Smooth muscle cell (in vitro differentiated cells): ENCODE results near the gene GAREM1. TPM values are rescaled to one million over a fixed set of nuclear protein-coding genes. Genes with fewer than 3 reads are reported as not detected.

Experiments used
- DNase-seq: peaks from one replicate; lab custom pipeline; 2025; ENCODE audit not compliant: unreplicated experiment; lab: John Stamatoyannopoulos, UW
- H2AFZ ChIP-seq: fragments of 200-600 bp; sonication (generic); 2 replicates; pipeline ENCODE4 v1.6.0; 2016; ENCODE audit warnings: antibody characterized with exemption, low read depth, mild to moderate bottlenecking
- H3F3A ChIP-seq: fragments of 200-600 bp; sonication (generic); 2 replicates; pipeline ENCODE4 v1.6.0; 2017; ENCODE audit warnings: antibody characterized with exemption, low read depth
- H3K27ac ChIP-seq: fragments of 200-600 bp; sonication (generic); 2 replicates; pipeline ENCODE4 v1.5.1; 2016; ENCODE audit warnings: low read depth, mild to moderate bottlenecking
- H3K27me3 ChIP-seq: fragments of 200-600 bp; sonication (generic); 2 replicates; pipeline ENCODE4 v1.6.1; 2016; ENCODE audit warnings: low read depth, mild to moderate bottlenecking
- H3K36me3 ChIP-seq: fragments of 200-600 bp; sonication (generic); 2 replicates; pipeline ENCODE4 v1.5.1; 2016; ENCODE audit warnings: low read depth
- H3K4me1 ChIP-seq: fragments of 200-600 bp; sonication (generic); 2 replicates; pipeline ENCODE4 v1.5.1; 2016; ENCODE audit warnings: low read depth
- H3K4me2 ChIP-seq: fragments of 200-600 bp; sonication (generic); 2 replicates; pipeline ENCODE4 v1.6.0; 2016; ENCODE audit warnings: mild to moderate bottlenecking
- H3K4me3 ChIP-seq: fragments of 200-600 bp; sonication (generic); 2 replicates; pipeline ENCODE4 v1.5.1; 2016; ENCODE audit warnings: mild to moderate bottlenecking
- H3K79me2 ChIP-seq: fragments of 200-600 bp; sonication (generic); 2 replicates; pipeline ENCODE4 v1.6.0; 2016; ENCODE audit warnings: low read depth, mild to moderate bottlenecking
- H3K9ac ChIP-seq: fragments of 200-600 bp; sonication (generic); 2 replicates; pipeline ENCODE4 v1.6.0; 2016; ENCODE audit warnings: low read depth
- H3K9me3 ChIP-seq: fragments of 200-600 bp; sonication (generic); replicated peaks from 2 replicates; pipeline ENCODE4 v1.5.1; 2016; ENCODE audit warnings: low read depth
- H4K20me1 ChIP-seq: fragments of 200-600 bp; sonication (generic); 2 replicates; pipeline ENCODE4 v1.6.0; 2016; ENCODE audit warnings: low read depth
- WGBS: methylation state at CpG from one replicate; pipeline ENCODE4 v1.1.7; 2016; ENCODE audit warnings: low lambda C conversion rate; 5-methylcytosine and 5-hydroxymethylcytosine counted together
- polyA plus RNA-seq: library from polyadenylated mRNA; unstranded; fragments of >200 nt; fragmentation: Nextera tagmentation; extraction: Ambion mirVana; gene quantifications from 2 replicates; pipeline ENCODE4 v1.2.1, GENCODE V29; 2016
- total RNA-seq: library from RNA; depleted of rRNA; stranded (reverse); fragments of >200 nt; gene quantifications from 2 replicates; pipeline ENCODE4 v1.2.3, GENCODE V29; 2014
- TF ChIP-seq, protein P1 (sequence below): fragments of 200-600 bp; sonication (generic); IDR thresholded peaks from 2 replicates; pipeline ENCODE4 v1.5.1; 2017; ENCODE audit warnings: borderline replicate concordance, mild to moderate bottlenecking, antibody characterized with exemption; ENCODE audit not compliant: insufficient read depth, poor library complexity, severe bottlenecking

The GAREM1 gene
- total and polyA plus RNA-seq, 2 experiments from 2014 or later = 0.33 to 13.4 TPM

DNA sequence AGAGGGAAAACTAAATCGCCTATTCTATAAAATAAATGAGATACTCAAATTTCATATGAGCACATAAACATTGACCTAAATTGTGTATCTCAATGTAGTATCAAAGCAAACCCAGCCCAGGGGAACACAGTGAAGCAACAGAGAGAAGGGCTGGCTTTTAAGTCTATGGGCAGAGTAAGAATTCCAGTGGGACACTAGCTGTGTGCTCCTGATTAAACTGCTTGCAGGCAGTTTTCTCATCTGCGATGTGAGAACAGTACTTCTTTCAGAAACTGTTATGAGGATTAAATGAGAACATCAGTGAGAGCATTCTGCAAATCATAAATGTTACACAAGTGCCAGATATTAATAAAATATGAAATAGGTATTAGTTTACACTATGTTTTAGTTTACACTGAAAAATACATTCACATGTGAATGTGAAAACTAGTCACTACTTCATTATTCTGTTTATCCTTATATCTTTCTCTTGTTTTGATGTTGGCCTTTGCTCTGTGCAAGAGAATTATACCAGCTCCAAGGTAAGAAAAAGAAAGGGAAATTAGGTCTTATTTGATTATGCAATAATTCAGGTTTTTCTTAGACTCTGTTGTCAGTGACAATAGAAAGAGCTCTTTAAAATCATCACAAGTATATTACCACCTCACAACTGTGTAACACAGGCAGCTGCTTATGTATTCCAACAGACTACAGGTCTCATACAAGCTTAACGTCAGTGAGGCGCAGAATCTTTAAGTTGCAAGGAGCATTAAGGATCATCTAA lies 47.5 kb downstream of the GAREM1 start:
- no peaks in the 10 kb centered on the region for H4K20me1 ChIP-seq
- no peak overlapping the region for H3K4me2 ChIP-seq
- H2AFZ ChIP-seq = no peak overlapping the region
- H3K27ac ChIP-seq = no peak overlapping the region
- H3K4me3 ChIP-seq = no peak overlapping the region
- no peaks in the 10 kb centered on the region for H3K79me2 ChIP-seq
- 93% methylated on average over 4 of the region's 4 CpGs for WGBS
- no peaks in the 10 kb centered on the region for H3K36me3 ChIP-seq
- no peaks in the 10 kb centered on the region for H3F3A ChIP-seq
- H3K27me3 ChIP-seq = no peaks in the 10 kb centered on the region
- H3K4me1 ChIP-seq = peaks cover 7% of the 10 kb centered on the region
- DNase-seq = no peak
- H3K9me3 ChIP-seq = no peaks in the 10 kb centered on the region
- TF ChIP-seq, protein P1, sequence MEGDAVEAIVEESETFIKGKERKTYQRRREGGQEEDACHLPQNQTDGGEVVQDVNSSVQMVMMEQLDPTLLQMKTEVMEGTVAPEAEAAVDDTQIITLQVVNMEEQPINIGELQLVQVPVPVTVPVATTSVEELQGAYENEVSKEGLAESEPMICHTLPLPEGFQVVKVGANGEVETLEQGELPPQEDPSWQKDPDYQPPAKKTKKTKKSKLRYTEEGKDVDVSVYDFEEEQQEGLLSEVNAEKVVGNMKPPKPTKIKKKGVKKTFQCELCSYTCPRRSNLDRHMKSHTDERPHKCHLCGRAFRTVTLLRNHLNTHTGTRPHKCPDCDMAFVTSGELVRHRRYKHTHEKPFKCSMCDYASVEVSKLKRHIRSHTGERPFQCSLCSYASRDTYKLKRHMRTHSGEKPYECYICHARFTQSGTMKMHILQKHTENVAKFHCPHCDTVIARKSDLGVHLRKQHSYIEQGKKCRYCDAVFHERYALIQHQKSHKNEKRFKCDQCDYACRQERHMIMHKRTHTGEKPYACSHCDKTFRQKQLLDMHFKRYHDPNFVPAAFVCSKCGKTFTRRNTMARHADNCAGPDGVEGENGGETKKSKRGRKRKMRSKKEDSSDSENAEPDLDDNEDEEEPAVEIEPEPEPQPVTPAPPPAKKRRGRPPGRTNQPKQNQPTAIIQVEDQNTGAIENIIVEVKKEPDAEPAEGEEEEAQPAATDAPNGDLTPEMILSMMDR = no peak
- no peak overlapping the region for H3K9ac ChIP-seq

DNA sequence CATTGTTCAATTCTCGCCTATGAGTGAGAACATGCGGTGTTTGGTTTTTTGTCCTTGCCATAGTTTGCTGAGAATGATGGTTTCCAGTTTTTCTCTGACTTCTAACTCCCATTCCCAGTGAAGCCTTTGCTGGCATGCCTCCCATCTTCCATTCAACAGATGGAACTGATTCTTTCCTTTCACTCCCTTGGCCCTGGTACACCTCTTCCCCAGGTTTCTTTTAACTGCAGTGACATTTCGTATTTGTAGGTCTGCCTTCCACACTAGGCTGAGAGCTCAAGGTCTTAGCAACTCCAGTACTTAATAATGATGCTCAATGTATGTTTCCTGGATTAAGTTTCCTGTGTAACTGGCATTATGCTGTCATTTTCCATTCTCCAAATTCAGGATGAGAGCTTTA lies 48.5 kb downstream of the GAREM1 start:
- Histone ChIP-seq H3K27me3 (no peaks in the 10 kb centered on the region), H3K9me3 (no peaks in the 10 kb centered on the region), H3K4me2 (no peak overlapping the region), H3K36me3 (no peaks in the 10 kb centered on the region), H2AFZ (no peak overlapping the region), H3F3A (no peaks in the 10 kb centered on the region), H3K4me1 (peaks cover 2% of the 10 kb centered on the region), H3K9ac (no peak overlapping the region), H3K4me3 (no peak overlapping the region), H3K79me2 (no peaks in the 10 kb centered on the region), H4K20me1 (no peaks in the 10 kb centered on the region), H3K27ac (no peak overlapping the region)
- 97% methylated on average over 3 of the region's 3 CpGs for WGBS
- DNase-seq = no peak
- TF ChIP-seq, protein P1 = no peak

DNA sequence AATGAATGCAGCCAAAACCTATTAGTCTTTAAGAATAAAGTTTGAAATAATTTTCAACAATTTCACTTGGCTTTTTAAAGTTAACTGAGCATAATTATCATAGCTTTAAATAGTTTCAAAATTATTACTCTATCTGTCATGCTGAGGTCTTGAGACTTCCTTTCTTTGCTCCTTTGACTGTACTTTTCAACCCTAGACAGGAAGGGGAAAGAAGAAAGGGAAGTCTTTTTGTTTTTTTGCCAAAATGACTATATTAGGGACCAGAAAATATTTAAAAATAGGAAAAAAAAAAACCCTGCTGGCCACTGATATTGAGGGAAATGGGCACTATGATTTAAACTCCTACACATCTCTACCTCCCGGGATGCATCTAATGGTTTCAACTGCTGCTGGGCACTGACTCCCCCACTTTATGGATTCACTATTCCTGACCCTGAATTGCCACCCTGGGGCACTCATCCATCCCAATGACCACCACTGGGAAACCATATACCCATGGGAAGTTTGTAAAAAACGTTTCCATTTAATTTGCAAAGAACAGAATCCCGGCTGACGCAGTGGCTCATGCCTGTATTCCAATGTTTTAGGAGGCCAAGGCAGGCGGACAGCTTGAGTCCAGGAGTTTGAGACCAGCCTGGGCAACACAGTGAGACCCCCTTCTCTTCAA lies 50.5 kb downstream of the GAREM1 start:
- no peaks in the 10 kb centered on the region for H4K20me1 ChIP-seq
- H2AFZ ChIP-seq = no peak overlapping the region
- no peaks in the 10 kb centered on the region for H3F3A ChIP-seq
- H3K36me3 ChIP-seq = no peaks in the 10 kb centered on the region
- TF ChIP-seq, protein P1 = no peak
- H3K4me2 ChIP-seq = no peak overlapping the region
- no peak overlapping the region for H3K27ac ChIP-seq
- H3K79me2 ChIP-seq = no peaks in the 10 kb centered on the region
- H3K4me1 ChIP-seq = peaks cover 2% of the 10 kb centered on the region
- no peaks in the 10 kb centered on the region for H3K27me3 ChIP-seq
- WGBS = 83% methylated on average over 5 of the region's 5 CpGs
- no peak overlapping the region for H3K4me3 ChIP-seq
- no peak for DNase-seq
- no peak overlapping the region for H3K9ac ChIP-seq
- H3K9me3 ChIP-seq = no peaks in the 10 kb centered on the region
